Body of pancreas (tissue), 4 donors: ENCODE measurements around the gene RACK1. TPM values are rescaled to one million over a fixed set of nuclear protein-coding genes. Genes with fewer than 3 reads are reported as not detected.

Source experiments
- ATAC-seq: fragments of 150-250 bp; one replicate; pipeline ENCODE4 v1.9.1; 2016
- DNase-seq, 4 donors: peaks; one replicate each; pipeline ENCODE4 v3.0.0-alpha.2; 2019
- H3K27ac ChIP-seq, 4 donors: fragments of 200-600 bp; sonication (generic); 1 replicate in 3 of 4; 2 replicates in 1 of 4; pipeline versions ENCODE4 v1.5.1 to v1.6.1; 2016 to 2019; ENCODE audit warnings: mild to moderate bottlenecking in 1 of 4, mixed read lengths in 1 of 4, moderate library complexity in 1 of 4
- H3K27me3 ChIP-seq, 2 donors: fragments of 200-600 bp; sonication (generic); one replicate each; pipeline ENCODE4 v1.6.0; 2016; ENCODE audit warnings: mild to moderate bottlenecking in 1 of 2
- H3K36me3 ChIP-seq, 2 donors: fragments of 200-600 bp; sonication (generic); replicated peaks in 1 of 2; 2 replicates each; pipeline ENCODE4 v1.5.1; 2016; ENCODE audit warnings: low read depth in 2 of 2; ENCODE audit not compliant: insufficient read depth in 1 of 2
- H3K4me1 ChIP-seq: fragments of 200-600 bp; sonication (generic); one replicate; pipeline ENCODE4 v1.6.0; 2016
- H3K4me3 ChIP-seq, 2 donors: fragments of 200-600 bp; sonication (generic); 1 replicate in 1 of 2; 2 replicates in 1 of 2; pipeline ENCODE4 v1.5.1; 2016 to 2019
- H3K9me3 ChIP-seq, 3 donors: fragments of 200-600 bp; sonication (generic); 1 replicate in 2 of 3; 2 replicates in 1 of 3; pipeline ENCODE4 v1.5.1; 2016
- POLR2A ChIP-seq, 3 donors: fragments of 450-650 bp; IDR thresholded peaks; one replicate each; pipeline ENCODE4 v1.6.1; 2016; ENCODE audit warnings: antibody characterized with exemption in 3 of 3, mild to moderate bottlenecking in 2 of 3
- WGBS, 2 donors: methylation state at CpG; one replicate each; pipeline ENCODE4 v1.1.5; 2017; 5-methylcytosine and 5-hydroxymethylcytosine counted together
- intact Hi-C: fragments of 100-400 bp; cut with DNase I; formaldehyde crosslinking; loops from one replicate; pipeline ENCODE4 v1.15.1; 2023
- total RNA-seq, 2 donors: library from RNA; depleted of rRNA; stranded (reverse); fragments of >200 nt; gene quantifications; one replicate each; pipeline ENCODE4 v1.1.0, GENCODE V29; 2016
- TF ChIP-seq, protein P1 (sequence below), 7 experiments: fragments of 450-650 bp in 4 of 7; fragments of 200-600 bp in 3 of 7; sonication (generic) in 3 of 7; IDR thresholded peaks; one replicate each; pipeline ENCODE4 v1.5.1; 2016 to 2019; ENCODE audit warnings: antibody characterized with exemption in 7 of 7

Gene RACK1
- total RNA-seq, 2 donors from 2014 or later = 1,136 to 1,977 TPM

DNA sequence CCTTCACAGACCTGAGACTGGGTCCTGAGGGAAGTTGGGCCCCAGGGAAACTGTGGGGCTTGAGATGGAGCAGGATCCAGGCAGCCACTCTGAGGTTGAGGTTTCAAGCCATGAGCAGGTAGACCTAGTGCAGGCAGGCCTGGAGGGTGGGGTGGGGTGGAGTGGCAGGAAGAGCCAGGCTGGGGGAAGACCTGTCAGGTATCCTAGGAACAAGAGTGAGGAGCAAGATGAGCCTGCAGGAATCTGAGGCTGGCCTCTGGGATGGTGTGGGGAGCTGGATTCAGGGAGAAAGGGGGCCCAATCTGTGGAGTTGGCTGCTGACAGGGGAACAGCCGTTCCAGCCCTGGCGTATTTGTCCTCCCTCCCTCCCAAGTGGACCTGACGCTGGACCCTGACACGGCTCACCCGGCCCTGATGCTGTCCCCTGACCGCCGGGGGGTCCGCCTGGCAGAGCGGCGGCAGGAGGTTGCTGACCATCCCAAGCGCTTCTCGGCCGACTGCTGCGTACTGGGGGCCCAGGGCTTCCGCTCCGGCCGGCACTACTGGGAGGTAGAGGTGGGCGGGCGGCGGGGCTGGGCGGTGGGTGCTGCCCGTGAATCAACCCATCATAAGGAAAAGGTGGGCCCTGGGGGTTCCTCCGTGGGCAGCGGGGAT, 9.8 kb downstream of the RACK1 start:
- DNase-seq (no peak), ATAC-seq (no peak)
- TF ChIP-seq POLR2A (IDR thresholded peaks at IDR 0.05) = no peak
- TF ChIP-seq, protein P1, sequence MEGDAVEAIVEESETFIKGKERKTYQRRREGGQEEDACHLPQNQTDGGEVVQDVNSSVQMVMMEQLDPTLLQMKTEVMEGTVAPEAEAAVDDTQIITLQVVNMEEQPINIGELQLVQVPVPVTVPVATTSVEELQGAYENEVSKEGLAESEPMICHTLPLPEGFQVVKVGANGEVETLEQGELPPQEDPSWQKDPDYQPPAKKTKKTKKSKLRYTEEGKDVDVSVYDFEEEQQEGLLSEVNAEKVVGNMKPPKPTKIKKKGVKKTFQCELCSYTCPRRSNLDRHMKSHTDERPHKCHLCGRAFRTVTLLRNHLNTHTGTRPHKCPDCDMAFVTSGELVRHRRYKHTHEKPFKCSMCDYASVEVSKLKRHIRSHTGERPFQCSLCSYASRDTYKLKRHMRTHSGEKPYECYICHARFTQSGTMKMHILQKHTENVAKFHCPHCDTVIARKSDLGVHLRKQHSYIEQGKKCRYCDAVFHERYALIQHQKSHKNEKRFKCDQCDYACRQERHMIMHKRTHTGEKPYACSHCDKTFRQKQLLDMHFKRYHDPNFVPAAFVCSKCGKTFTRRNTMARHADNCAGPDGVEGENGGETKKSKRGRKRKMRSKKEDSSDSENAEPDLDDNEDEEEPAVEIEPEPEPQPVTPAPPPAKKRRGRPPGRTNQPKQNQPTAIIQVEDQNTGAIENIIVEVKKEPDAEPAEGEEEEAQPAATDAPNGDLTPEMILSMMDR (IDR thresholded peaks at IDR 0.05) = no peak
- intact Hi-C loops = no loop called here
- Histone ChIP-seq H3K9me3 (no peaks in the 10 kb centered on the region), H3K4me1 (peaks cover 2% of the 10 kb centered on the region), H3K4me3 (no peak overlapping the region), H3K27ac (no peak overlapping the region), H3K36me3 (peaks cover 11 to 36% of the 10 kb centered on the region in 2 donors), H3K27me3 (no peaks in the 10 kb centered on the region)
- WGBS, 2 donors = 93% methylated on average over 23 of the region's 24 CpGs; no CpG with 5 or more reads in 1 of the 2 donors

DNA sequence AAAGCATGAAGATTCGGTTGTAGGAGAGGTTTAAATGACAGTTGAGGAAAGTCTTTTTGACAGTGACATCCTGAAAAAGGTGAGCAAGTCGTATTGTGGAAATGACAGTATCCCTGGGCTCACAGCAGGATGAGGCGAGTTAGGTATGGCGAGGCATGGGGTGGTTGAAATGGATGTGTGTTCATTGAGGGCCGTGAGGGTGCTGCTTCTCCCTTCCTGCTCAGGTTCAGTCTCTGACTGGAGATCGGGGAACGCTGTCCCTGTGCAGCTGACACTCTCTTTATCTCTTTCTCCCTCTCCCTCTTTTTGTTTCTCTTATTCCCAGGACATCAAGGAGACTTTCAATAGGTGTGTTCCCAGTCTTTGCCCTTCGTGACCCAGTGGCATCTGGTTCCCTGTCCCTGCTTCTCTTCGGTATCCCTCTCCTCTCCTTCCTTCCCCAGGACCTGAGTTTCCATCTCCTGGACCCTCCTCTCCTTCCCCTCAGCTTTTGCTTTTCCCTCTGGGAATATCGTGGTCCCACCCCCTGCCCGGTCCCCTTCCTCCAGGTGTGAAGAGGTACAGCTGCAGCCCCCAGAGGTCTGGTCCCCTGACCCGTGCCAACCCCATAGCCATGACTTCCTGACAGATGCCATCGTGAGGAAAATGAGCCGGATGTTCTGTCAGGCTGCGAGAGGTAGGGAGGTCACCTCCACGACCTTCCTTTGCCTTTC, 10.5 kb downstream of the RACK1 start:
- peaks cover 4 to 31% of the 10 kb centered on the region in 2 donors for H3K36me3 ChIP-seq
- H3K27ac ChIP-seq = no peak overlapping the region
- ATAC-seq (no peak), DNase-seq (no peak)
- TF ChIP-seq POLR2A (IDR thresholded peaks at IDR 0.05) = no peak
- TF ChIP-seq, protein P1 (IDR thresholded peaks at IDR 0.05) = no peak
- H3K4me1 ChIP-seq = no peaks in the 10 kb centered on the region
- no peaks in the 10 kb centered on the region for H3K27me3 ChIP-seq
- H3K9me3 ChIP-seq = no peaks in the 10 kb centered on the region
- intact Hi-C loops = no loop called here
- WGBS, 2 donors = 72 to 73% methylated on average over 16 of the region's 16 CpGs
- H3K4me3 ChIP-seq = no peak overlapping the region

DNA sequence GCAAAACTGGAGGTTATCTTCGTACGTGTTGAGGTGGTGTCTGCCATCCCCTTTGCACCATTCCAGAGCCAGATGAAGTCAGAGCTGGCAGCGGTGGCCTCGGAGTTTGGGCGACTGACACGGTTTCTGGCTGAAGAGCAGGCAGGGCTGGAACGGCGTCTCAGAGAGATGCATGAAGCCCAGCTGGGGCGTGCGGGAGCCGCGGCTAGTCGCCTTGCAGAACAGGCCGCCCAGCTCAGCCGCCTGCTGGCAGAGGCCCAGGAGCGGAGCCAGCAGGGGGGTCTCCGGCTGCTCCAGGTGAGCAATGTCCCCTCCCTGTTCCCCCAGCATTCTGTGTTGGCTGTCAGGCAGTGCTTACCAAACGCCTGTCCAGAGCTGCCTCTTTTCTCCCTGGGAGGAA, 11.1 kb downstream of the RACK1 start:
- intact Hi-C loops = no loop called here
- 87 to 88% methylated on average over 17 of the region's 18 CpGs for WGBS, 2 donors
- no peak for TF ChIP-seq POLR2A (IDR thresholded peaks at IDR 0.05)
- TF ChIP-seq, protein P1 (IDR thresholded peaks at IDR 0.05) = no peak
- Histone ChIP-seq H3K9me3 (no peaks in the 10 kb centered on the region), H3K4me3 (no peak overlapping the region), H3K27me3 (no peaks in the 10 kb centered on the region), H3K36me3 (peaks cover 0 to 25% of the 10 kb centered on the region in 2 donors), H3K27ac (no peak overlapping the region), H3K4me1 (no peaks in the 10 kb centered on the region)
- no peak for ATAC-seq
- DNase-seq = no peak

DNA sequence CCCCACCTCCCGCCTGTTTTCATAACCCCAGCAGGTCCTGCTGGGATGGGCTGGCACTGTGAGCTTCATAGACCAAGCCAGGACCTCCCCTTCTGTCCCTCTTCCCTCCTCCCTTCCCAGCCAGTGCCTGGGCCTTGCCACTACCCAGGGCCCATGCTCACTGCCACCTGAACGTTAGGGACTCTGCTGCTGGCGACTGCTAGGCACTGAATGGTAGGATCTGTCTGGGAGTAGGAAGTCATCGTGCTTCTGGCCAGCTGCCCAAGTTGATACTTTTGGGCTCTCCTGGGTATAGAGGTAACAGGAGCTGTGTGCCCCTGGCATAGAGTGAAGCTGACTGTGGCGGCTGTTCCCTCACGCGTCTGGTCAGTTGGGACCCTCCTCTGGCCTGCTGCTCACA, 12.3 kb downstream of the RACK1 start:
- Histone ChIP-seq H3K4me1 (no peaks in the 10 kb centered on the region), H3K27me3 (no peaks in the 10 kb centered on the region), H3K4me3 (no peak overlapping the region), H3K9me3 (no peaks in the 10 kb centered on the region), H3K36me3 (peaks cover 0 to 13% of the 10 kb centered on the region in 2 donors), H3K27ac (no peak overlapping the region)
- 71 to 83% methylated on average over 7 of the region's 7 CpGs for WGBS, 2 donors
- ATAC-seq (no peak), DNase-seq (no peak)
- intact Hi-C loops = no loop called here
- TF ChIP-seq, protein P1 (IDR thresholded peaks at IDR 0.05) = no peak
- no peak for TF ChIP-seq POLR2A (IDR thresholded peaks at IDR 0.05)
